Bronchial epithelial cell (primary cell): ENCODE results near the gene EPB41L3. TPM values are rescaled to one million over a fixed set of nuclear protein-coding genes. Genes with fewer than 3 reads are reported as not detected.

ENCODE experiments used
- DNase-seq: peaks from one replicate; pipeline ENCODE4 v3.0.0-alpha.2; 2010; ENCODE audit warnings: low read depth
- FAIRE-seq: peaks from 2 replicates; lab custom pipeline; 2011; peaks lifted over from hg19 to GRCh38; lab: Jason Lieb, UNC
- H3K27me3 ChIP-seq: 2 replicates; pipeline ENCODE4 v1.5.1; 2011; ENCODE audit warnings: low read length; ENCODE audit not compliant: control insufficient read depth, insufficient read depth
- H3K36me3 ChIP-seq: 2 replicates; pipeline ENCODE4 v1.5.1; 2011; ENCODE audit warnings: low read length; ENCODE audit not compliant: control insufficient read depth, insufficient read depth
- H3K4me3 ChIP-seq: 2 replicates; pipeline ENCODE4 v1.5.1; 2011; ENCODE audit warnings: mild to moderate bottlenecking, low read depth, low read length, control low read depth
- total RNA-seq: library from RNA; depleted of rRNA; stranded (reverse); fragments of >200 nt; gene quantifications from 2 replicates; pipeline ENCODE4 v1.2.1, GENCODE V29; 2014
- TF ChIP-seq, protein P1 (sequence below): IDR thresholded peaks from 2 replicates; pipeline ENCODE4 v1.5.1; 2011; ENCODE audit warnings: mild to moderate bottlenecking, moderate library complexity, low read length, control low read depth, inconsistent platforms; ENCODE audit not compliant: insufficient read depth, severe bottlenecking

Gene EPB41L3
- total RNA-seq, 1 donor from 2014 or later = 0.53 TPM

DNA sequence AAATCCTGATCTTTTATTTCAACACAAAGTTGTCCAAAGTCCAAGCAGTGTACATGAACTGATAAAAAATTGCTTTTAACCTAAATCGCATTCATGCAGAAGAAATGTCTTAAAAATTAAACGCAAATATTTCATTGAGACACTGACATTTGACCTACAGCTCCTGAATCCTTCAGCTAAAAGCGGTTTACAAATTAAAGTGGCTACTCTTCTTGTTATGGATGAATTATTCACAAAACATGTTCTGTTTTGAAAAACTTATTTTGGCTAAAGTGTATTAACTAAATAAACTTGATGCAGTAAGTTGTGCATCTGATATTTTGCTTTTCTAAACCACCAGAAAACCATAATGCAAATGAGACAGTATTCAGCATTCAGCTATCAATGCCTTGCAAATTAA lies 2.2 kb downstream of the EPB41L3 start:
- no peaks in the 10 kb centered on the region for H3K36me3 ChIP-seq
- DNase-seq (no peak), FAIRE-seq (no peak)
- TF ChIP-seq, protein P1, sequence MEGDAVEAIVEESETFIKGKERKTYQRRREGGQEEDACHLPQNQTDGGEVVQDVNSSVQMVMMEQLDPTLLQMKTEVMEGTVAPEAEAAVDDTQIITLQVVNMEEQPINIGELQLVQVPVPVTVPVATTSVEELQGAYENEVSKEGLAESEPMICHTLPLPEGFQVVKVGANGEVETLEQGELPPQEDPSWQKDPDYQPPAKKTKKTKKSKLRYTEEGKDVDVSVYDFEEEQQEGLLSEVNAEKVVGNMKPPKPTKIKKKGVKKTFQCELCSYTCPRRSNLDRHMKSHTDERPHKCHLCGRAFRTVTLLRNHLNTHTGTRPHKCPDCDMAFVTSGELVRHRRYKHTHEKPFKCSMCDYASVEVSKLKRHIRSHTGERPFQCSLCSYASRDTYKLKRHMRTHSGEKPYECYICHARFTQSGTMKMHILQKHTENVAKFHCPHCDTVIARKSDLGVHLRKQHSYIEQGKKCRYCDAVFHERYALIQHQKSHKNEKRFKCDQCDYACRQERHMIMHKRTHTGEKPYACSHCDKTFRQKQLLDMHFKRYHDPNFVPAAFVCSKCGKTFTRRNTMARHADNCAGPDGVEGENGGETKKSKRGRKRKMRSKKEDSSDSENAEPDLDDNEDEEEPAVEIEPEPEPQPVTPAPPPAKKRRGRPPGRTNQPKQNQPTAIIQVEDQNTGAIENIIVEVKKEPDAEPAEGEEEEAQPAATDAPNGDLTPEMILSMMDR = no peak
- H3K4me3 ChIP-seq = no peak overlapping the region
- peaks cover 2% of the 10 kb centered on the region for H3K27me3 ChIP-seq

DNA sequence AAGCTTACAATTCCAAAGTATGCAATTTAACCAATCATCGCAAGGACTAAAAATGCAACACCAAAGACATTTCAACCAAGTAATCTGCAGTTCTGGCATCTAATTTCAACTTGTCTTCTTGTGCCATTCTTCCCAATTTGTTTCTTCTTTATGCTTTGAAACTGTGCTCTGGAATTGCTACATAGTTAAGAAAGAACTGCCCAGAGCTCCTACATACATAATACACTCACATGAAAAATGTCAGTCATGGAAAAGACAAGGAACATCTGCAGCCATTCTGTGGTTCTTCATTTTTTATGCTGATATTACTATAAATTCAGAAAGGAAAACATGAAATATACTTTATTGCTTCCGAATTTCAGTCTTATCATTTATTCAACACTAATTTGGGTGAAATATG lies 4.4 kb downstream of the EPB41L3 start:
- no peak overlapping the region for H3K4me3 ChIP-seq
- TF ChIP-seq, protein P1 = no peak
- DNase-seq (no peak), FAIRE-seq (no peak)
- no peaks in the 10 kb centered on the region for H3K36me3 ChIP-seq
- peaks cover 2% of the 10 kb centered on the region for H3K27me3 ChIP-seq

DNA sequence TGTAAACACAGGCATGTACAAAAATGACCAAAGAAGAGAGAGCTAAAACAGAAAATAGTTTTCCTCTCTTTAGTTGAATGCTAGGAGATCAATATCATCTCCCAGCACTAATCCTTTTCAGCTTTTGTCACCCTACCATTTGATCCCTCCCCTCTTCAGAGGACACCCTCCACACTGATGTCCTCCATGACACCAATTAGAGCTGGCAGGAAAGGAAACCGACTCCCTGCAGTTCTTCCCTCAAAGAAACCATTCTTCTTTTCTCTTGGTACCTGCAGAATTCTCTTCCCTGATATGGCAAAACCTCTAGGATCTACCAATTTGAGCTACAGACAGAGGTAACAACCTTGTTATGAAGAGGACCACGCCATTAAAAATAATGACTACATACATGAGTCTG lies 5.3 kb downstream of the EPB41L3 start:
- TF ChIP-seq, protein P1 = no peak
- H3K27me3 ChIP-seq = no peaks in the 10 kb centered on the region

DNA sequence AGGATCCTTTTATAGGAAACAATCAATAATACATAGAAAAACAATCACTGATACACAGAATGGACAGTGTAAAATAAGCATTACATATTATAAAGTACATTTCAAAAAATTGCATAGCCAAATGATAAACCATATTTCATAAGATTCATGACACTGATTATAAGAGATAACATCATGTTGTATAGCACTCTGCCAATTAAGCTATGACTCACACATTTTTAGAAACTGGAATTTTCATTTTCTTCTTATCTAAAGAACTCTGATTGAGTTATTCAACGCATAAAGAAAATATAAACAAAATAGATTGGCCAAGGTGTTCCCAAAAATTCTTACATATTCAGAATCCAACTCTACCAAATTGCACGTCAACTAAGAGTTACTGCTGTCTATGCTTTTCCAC lies 5.9 kb downstream of the EPB41L3 start:
- no peak for FAIRE-seq
- DNase-seq = no peak
- no peaks in the 10 kb centered on the region for H3K27me3 ChIP-seq
- no peak overlapping the region for H3K4me3 ChIP-seq
- TF ChIP-seq, protein P1 = no peak
- no peaks in the 10 kb centered on the region for H3K36me3 ChIP-seq

More for the DNA sequence above, 5.3 kb downstream of the EPB41L3 start:
- DNase-seq = no peak
- FAIRE-seq = no peak
- no peaks in the 10 kb centered on the region for H3K36me3 ChIP-seq
- no peak overlapping the region for H3K4me3 ChIP-seq

DNA sequence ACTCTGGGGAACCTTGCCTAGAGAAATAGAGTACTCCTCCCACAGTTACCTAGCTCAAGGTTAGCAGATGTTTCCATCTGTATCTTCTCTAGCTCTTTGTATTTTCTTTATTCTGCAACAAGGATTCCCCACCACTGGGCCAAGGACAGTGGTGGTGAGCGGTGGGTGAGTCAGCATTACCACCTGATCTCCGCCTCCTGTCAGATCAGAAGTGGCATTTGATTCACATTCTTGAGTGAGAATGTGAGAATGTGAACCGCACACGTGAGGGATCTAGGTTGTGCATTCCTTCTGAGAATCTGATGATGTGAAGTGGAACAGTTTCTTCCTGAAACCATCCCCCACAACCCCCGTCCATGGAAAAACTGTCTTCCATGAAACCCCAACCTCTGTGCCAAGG lies 9.0 kb downstream of the EPB41L3 start:
- DNase-seq = no peak
- no peak for FAIRE-seq
- no peaks in the 10 kb centered on the region for H3K27me3 ChIP-seq
- H3K4me3 ChIP-seq = no peak overlapping the region
- TF ChIP-seq, protein P1 = no peak
- no peaks in the 10 kb centered on the region for H3K36me3 ChIP-seq

DNA sequence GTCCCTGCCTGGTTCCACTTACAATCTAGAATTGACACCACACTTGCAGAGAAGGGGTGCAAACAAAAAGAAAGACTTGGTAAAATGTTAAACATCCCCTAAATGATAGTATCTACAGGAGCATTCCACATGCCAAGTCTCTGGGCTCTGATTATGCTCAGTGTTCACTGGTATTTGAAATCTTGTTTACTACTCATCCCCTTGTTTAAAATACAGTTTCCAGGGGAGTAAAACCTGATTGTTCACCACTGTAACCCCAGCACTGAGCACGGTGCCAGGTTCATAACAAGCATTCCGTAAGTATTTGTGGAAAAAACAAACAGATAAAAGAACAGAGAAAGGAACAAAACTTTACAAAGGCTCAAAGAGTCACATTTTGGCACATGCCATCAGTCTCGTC lies 11.7 kb downstream of the EPB41L3 start:
- no peak overlapping the region for H3K4me3 ChIP-seq
- FAIRE-seq (no peak), DNase-seq (no peak)
- no peaks in the 10 kb centered on the region for H3K36me3 ChIP-seq
- TF ChIP-seq, protein P1 = no peak
- H3K27me3 ChIP-seq = no peaks in the 10 kb centered on the region
